ENCODE results near the gene CEP19.
"Not testable (repeated sequence)": the region's sequence is repeated elsewhere in the genome, so short reads cannot be mapped to it uniquely, and the experiment has no call there.

Gene CEP19

GRCh38 chr3:196711838-196712513 lies at the start of gene CEP19, which contains the start of gene PIGX:
Gene CEP19 (minus strand): TSS chr3:196712250. CDS start chr3:196708657, 3,593 bp downstream.
Gene PIGX (plus strand): TSS chr3:196712377.
- DNase-seq (ENCODE audit: low read depth in 4 of 4, low spot score in 1 of 4), result peak; percentile 60 to 82 (median 73)

- no peak for DNase-seq (ENCODE audit: low read depth in 4 of 4, low spot score in 1 of 4)
These were observed 46.1 kb upstream of the CEP19 start for GRCh38 chr3:196757876-196758739.

- no peak for DNase-seq (ENCODE audit: low read depth in 4 of 4, low spot score in 1 of 4)
These were observed 44.7 kb upstream of the CEP19 start for GRCh38 chr3:196756732-196757131.

GRCh38 chr3:196754091-196754981 lies 42.3 kb upstream of the CEP19 start:
- no peak for DNase-seq (ENCODE audit: low read depth in 4 of 4, low spot score in 1 of 4)

GRCh38 chr3:196753201-196753600 lies 41.2 kb upstream of the CEP19 start:
- no peak for DNase-seq (ENCODE audit: low read depth in 4 of 4, low spot score in 1 of 4)

- no peak for DNase-seq (ENCODE audit: low read depth in 4 of 4, low spot score in 1 of 4)
These were observed 37.1 kb upstream of the CEP19 start for GRCh38 chr3:196749125-196749524.

GRCh38 chr3:196743569-196743968 lies 31.5 kb upstream of the CEP19 start:
- not testable (repeated sequence) for DNase-seq (ENCODE audit: low read depth in 4 of 4, low spot score in 1 of 4)

- no peak for DNase-seq (ENCODE audit: low read depth in 4 of 4, low spot score in 1 of 4)
These were observed 29.3 kb upstream of the CEP19 start for GRCh38 chr3:196741249-196741889.

GRCh38 chr3:196740481-196741248 lies 28.6 kb upstream of the CEP19 start:
- DNase-seq (ENCODE audit: low read depth in 4 of 4, low spot score in 1 of 4), result peak; percentile 13 to 30 (median 22)

GRCh38 chr3:196739671-196740480 lies 27.8 kb upstream of the CEP19 start, which contains the start of gene PAK2:
Gene PAK2 (plus strand): TSS chr3:196739857. CDS start chr3:196782647, 42,790 bp downstream.
- peak; percentile 77 to 91 (median 83) for DNase-seq (ENCODE audit: low read depth in 4 of 4, low spot score in 1 of 4)

- DNase-seq (ENCODE audit: low read depth in 4 of 4, low spot score in 1 of 4), result no peak
These were observed 25.6 kb upstream of the CEP19 start for GRCh38 chr3:196737655-196738054.

- no peak for DNase-seq (ENCODE audit: low read depth in 4 of 4, low spot score in 1 of 4)
These were observed 24.8 kb upstream of the CEP19 start for GRCh38 chr3:196736670-196737374.

GRCh38 chr3:196735751-196736150 lies 23.7 kb upstream of the CEP19 start:
- no peak for DNase-seq (ENCODE audit: low read depth in 4 of 4, low spot score in 1 of 4)

- no peak for DNase-seq (ENCODE audit: low read depth in 4 of 4, low spot score in 1 of 4)
These were observed 15.0 kb upstream of the CEP19 start for GRCh38 chr3:196726788-196727675.

GRCh38 chr3:196721097-196721496 lies 9.0 kb upstream of the CEP19 start:
- no peak for DNase-seq (ENCODE audit: low read depth in 4 of 4, low spot score in 1 of 4)

- DNase-seq (ENCODE audit: low read depth in 4 of 4, low spot score in 1 of 4), result not testable (repeated sequence)
These were observed 5.1 kb upstream of the CEP19 start for GRCh38 chr3:196717162-196717561.
